ENCODE results near the gene NMD3. TPM values are rescaled to one million over a fixed set of nuclear protein-coding genes. Genes with fewer than 3 reads are reported as not detected.
A peak's percentile ranks its signal among the peaks of the same experiment; 100 is the strongest.

Gene NMD3
- polyA plus RNA-seq (2013, experiment 1 of 2; ENCODE audit: insufficient read length) = 46.4 TPM
- polyA plus RNA-seq (2013, experiment 2 of 2; ENCODE audit: insufficient read length) = 62.0 TPM

DNA sequence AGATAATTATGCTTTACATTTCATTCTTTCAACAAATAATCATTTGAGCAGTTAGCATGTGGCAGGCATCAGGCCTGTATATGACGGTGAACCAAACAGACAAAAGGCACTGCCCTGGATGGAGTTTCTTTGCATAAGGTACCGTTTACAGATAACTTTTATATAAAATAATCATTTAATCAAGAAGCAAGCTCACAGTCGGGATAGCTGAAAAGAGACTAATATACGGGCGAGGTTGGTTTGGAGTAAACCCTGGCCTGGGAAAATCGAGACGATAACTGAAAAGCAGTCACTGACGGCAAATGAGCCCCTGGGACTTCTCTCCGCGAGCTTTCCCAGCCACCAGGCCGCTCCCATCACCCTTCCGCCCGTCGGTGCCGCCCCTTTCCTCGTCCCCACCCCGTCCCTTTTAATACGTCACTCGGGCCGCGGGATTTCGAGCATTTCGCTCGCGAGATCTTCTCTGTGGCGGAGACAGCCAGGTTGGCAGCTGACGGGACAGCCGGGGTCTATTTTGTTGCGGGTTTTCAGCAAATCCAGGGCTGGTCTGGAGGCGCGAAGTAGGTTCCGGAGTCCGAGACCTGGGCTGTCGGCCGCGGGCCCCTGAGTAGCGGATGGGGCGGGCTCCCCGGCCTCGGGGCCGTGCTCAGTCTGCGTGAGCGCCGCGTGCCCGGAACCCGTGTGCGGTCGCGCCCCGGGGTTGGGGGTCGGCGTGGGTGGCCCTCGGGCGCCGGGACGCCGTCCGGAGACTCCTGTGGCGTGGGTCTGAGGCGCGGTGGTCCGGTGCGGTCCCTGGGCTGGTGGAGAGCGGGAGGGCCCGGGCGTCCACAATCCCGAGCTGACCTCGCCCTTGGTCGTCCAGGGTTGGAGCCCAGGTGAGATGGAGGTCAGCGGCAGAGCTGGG lies at the start of gene NMD3:
Gene NMD3 (plus strand): TSS at position 462 of the 904 bp plus-strand sequence. CDS start 703 bp downstream, outside the sequence.
- peak; percentile 96 for DNase-seq

DNA sequence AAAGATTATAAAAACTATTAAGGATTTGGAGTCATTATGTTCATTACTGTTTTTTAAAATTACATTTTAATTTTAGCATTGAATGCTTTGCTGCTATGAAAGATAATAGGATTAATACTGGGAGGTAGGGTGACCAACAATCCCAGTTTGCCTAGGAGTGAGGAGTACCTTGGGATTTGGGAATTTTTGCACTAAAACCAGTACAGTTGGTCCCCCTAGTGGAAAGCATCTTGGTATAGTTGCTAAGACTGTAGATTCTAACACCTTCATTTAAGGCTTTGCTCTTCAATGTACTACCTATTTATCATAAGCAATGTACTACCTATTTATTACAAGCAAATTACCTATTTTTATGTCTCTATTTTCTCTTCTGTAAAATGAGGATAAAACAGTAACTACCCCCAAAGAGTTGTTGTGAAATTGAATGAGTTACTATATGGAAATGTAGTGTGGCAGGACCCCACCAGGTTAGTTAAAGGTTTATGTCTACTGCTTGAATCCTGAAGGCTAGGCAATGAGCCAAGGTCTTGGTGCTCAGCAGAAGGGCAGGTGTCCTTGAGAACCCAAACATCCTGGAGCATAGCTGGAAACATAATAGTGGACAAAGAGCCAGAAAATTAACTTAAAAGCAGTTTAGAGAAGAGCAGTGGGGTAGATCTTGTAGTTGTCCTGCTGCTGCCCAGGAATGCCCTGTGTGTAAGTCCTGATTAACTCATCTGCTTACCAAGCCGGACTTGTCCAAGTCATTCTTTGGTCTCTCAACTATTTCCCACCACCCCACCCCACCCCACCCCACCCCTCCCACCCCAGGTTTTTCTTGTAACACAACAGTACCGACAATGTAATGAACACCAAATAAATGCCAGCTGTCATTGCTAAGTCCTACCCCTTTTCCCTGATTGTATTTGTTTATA lies 49.2 kb upstream of the NMD3 start:
- no peak for DNase-seq

DNA sequence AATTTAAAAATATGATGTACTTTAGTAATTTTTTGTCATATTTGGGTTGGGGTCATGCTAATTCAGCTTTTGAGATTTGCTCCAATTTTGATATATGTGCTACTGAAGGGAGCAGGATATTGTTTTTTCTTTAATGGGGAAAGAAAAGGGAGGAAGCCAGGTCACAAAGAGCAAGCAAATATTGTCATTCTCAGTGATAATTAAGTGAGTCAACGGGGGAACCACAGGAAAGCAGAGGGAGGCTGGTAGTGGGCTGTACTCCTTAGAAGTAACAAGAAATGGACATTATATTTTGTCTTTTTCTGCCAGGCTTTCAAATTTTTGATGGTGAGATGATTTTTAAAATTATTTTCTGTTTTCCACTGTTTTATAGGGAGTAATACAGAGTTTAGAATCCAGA lies 45.6 kb upstream of the NMD3 start:
- DNase-seq = no peak

DNA sequence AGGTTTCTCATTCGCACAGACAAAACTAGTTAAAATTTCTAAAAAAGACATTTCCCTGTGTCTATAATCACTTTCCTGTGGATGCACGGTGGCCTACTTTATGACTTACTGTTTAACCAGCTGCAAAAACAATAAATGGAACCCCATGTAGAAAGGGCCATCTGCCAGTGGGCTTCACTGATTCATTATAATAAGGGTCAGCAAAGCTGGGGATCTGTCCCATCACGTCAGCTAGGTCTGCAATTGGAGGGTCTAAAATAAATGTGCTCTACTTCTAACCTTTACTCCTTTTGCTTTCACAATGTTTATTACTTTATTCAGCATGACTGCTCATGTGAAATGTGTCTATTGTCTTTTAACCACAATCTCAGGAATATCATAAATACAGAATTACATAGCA lies 43.1 kb upstream of the NMD3 start:
- no peak for DNase-seq

DNA sequence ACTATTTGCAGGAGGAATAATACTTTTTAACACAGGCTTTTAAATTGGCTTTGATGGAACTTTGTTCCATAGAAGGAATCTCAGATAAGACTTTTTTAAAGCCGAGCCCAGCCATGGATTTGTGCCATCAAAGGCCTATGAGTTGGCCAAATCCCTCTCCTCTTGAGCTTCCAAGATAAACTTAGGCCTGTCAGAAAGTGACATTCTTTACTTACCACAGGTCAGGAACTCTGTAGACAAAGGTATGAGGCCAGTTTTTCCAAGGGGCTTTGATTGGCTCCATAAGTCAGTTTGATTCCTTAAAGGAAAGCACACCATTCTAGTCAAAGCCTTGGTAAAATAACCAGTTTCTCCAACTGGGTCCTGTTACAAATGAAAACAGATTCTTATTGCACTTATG lies 39.7 kb upstream of the NMD3 start:
- peak; percentile 7 for DNase-seq

DNA sequence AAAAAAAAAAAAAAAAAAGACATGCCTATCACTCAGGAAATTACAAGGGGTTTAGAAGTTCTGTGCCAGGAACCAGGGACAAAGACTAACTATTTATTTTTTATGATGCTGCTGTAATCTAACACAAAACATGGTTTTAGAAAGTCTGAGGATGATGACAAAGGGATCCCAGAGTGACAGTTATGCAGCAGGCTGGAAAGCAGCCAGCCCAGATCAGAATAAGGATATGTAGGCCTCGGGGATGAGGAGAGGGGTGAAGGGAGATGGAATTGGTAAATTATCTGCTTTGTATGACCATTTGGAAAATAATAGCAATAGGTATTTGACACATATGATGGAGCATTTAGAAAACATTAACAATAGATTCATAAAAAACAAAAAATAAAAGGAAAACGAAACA lies 34.1 kb upstream of the NMD3 start:
- no peak for DNase-seq

DNA sequence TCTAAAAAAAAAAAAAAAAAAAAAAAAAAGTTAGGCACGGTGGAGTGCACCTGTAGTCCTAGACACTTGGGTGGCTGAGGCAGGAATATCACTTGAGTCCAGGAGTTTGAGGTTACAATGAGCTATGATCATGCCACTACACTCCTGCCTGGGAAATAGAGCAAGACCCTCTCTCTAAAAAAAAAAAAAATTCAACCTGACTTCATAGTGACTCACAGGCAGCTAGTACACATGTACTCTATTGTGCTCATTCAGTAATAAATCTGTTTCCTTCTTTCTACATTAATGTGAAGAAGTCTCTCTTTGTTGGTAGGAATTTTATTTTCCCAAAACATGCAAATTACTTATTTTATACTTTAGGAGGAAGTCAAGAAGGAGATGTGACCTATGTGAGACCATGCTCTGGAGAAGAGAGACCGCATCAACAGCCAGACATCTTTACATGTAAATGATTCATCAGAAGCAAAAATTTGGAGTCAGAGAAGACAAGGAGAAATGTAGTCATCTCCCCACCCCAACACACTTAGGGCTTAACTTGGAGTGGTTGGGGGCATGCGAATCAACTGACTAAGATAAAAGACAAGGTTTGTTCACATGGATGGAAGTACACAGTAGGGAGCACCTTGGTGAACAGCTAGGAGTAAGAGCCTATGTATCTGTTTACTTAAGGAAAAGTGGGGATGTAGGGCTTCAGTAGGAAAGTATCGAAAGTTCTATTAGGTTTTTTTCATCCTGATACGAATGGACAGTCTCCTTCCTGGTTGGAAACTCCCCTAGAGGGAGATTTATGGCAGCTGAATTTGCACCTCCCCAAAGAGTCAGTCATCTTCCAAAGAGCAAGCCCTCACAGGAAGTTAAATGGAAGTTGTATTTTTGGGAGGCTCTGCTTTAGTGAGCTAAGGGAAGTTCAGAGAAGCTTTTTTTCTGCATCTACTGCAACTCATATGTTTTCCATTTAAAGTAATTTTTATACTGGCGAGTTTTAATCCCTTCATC lies 23.0 kb upstream of the NMD3 start:
- DNase-seq = no peak

DNA sequence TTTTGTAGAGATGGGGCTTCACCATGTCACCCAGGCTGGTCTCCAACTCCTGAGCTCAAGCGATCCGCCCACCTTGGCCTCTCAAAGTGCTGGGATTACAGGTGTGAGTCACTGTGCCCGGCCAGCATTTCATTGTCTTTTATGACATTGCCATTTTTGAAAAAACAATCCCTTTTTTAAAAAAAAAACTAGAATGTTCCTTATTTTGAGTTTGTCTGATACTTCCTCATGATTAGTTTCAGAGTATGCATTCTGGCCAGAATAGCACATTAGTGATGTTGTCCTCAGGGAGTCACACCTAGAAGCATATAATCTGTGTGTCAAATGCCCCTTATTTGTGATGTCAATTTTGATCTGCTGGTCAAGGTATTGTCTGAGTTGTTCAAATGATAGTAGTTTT lies 21.2 kb upstream of the NMD3 start:
- no peak for DNase-seq

DNA sequence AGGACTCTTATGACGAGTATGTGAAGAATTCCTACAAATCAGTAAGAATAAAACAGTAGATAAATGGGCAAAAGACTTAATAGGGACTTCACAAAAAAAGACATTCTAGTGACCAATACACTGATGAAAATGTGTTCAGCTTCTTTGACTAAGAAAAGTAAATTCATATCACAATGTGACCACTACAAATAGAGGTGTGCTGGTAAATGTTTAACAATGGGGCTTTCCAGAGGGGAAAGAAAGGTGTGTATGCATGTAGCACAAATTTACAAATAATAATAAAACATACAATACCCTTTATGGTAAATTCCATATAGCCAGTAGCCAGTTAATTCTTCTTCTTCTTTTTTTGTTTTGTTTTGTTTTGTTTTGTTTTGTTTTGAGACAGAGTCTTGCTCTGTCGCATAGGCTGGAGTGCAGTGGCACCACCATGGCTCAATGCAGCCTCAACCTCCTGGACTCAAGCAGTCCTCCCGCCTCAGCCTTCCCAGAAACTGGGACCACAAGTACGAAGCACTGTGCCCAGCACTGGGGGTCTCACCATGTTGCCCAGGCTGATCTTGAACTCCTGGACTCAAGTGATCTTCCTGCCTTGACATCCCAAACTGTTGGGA lies 17.5 kb upstream of the NMD3 start:
- DNase-seq = no peak

DNA sequence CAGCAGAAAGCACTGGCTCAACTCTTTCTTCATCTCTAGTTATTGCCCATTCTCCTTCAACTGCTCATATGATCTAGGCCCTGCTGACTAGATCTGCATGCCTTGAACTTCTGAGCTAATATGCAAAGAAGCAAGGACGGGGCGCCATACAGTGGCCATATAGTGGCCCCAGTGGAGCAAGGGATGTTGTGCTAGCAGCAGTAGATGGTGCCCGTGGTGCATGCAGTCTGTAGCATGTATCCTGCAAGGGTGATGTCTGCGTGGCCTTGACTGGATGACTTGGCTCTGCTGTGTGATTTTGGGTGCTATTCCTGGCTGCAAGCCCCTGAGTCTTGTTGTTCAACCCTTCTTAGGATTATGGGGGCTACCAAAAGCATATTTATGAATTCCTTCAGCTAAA lies 12.2 kb upstream of the NMD3 start:
- no peak for DNase-seq

DNA sequence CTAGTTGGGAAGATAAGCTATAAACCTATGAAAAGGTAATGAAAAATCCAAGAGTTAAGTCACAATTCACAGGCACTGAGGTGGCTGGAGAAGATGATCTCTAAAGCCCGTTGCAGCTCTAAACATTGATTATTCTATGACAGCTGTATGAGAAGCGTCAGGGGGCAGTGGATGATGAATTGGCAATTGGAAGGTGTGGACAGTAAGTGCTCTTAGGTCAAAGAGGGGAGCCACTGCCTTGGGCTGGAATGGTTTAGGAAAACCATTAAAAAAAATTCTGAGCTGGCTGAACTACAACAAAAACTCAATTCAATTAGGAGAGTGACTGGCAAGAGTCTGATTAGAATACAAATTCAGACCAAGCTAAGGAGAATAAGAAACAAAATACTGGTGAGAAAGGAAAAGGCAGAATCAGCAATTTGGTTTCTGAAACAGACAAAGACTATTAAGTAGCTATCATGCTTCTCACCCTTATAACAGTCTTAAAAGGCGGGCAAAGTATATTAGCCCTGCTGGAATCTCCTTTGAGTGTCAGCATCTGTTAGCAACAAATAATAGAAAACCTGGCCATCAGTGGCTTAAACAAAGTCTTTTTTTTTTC lies 8.8 kb upstream of the NMD3 start:
- no peak for DNase-seq

DNA sequence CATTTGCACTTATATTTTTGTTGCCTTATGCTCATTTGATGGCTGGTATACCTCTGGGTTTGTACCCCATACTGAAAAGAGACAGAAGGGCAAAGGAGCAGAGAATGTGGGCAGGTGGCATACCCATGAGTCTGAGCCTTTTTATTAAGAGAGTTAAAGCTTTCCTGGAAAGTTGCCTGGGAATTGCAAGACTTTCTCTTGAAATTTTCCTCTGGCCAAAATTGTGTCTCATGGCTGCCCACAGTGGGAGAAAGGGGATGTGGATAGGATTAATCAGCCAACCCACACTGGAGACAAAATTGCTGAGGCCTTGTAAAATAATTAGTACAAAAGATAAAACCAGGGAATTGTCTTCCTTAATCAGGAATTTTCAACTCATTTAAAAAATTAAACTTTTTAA lies 8.2 kb upstream of the NMD3 start:
- no peak for DNase-seq

DNA sequence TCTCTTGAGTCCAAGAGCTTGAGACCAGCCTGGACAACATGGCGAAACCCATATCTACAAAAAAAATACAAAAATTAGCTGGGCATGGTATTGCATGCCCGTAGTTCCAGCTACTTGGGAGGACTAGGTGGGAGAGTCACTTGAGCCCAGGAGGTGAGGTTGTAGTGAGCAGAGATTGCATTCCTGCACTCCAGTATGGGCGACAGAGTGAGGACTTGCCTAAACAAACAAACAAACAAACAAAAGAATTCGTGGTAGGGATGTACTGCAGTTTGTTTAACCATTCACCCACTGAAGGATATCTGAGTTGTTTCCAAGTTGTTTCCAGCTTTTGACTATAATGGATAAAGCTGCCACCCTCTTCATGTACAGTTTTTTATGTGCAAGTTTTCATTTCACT lies 7.5 kb upstream of the NMD3 start:
- no peak for DNase-seq

DNA sequence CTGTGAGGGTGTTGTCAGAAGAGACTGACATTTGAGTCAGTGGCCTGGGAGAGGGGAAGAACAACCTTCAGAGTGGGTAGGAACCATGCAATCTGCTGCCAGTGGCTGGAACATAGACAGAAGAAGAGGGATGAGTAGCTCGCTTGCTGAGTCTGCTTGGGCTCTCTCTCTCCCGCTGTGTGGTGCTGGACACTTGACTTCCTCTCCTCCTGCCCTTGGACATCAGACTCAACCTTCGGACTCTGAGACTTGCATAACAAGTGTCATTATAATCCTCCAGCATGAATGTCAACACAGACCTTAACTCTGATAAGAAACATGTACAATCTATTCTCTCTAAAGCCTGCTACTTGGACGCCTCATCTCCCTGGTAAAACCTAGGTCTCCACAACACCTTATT lies 5.9 kb upstream of the NMD3 start:
- DNase-seq = no peak

DNA sequence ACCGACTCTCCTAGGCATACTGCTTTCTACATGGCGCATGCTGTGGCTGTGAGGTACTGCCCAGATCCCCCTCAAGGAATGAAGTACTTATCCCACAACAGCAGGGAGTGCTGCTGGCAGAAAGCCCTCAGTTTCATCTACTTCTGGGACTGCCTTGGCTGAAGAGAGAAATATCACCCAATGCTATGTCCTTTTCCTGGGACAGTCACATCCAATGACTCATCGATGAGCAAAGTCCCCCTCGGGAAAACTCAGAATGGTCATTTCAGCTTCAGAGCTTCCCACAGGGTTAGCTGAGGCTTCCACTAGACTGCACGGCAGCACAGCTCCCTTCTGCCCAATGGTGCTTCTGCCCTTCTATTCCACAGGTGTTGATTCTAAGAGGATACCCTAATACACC lies 3.6 kb upstream of the NMD3 start:
- peak; percentile 93 for DNase-seq

DNA sequence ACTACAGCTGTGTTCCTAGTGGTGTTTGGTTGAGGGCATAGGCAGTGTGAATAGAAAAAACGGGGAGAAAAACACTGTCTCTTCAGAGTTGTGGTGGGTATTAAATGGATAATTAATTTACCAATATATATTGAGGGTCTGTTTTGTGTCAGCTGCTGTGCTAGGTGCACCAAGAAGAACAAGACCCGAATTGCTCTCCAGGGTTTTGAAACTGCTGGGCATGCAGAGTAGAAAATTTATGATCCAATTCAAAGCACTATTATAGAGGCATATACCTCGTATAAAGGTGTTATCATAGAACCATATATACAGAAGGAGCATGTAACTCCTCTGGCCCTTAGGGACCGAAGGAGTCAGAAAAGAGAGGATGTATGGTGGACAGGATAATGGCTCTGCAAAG lies 1.6 kb upstream of the NMD3 start:
- no peak for DNase-seq

DNA sequence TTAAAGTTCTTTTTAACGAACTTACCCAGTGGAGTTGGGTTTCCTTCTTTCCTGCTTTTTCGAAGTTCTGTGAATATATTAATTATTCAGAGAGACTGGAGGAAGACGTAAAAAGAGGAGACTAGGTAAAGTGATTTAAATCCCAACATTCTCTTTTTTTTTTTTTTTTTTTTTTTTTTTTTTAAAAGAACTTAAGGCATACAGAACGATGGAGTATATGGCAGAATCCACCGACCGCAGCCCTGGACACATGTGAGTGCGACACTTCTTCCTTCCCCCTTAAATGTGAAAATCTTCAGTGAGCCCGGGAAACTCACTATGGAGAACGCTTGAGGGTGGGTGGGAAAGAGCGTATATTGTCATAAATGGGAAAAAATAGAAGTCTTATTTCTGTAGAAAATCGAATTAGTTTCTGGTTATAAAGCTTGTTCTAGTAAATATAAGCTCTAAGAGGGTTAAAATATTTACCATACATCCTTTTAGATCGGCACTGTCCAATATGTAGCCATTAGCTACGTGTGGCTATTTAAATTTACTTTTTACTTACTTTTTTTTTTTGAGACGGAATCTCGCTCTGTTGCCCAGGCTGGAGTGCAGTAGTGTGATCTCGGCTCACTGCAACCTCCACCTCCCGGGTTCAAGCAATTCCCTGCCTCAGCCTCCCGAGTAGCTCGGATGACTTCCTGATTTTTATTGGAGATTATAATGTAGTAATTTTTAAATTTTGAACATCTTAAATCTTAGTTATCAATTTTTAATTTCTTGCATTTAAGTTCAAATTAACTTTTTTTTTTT lies 892 bp downstream of the NMD3 start:
- DNase-seq = peak; percentile 47

DNA sequence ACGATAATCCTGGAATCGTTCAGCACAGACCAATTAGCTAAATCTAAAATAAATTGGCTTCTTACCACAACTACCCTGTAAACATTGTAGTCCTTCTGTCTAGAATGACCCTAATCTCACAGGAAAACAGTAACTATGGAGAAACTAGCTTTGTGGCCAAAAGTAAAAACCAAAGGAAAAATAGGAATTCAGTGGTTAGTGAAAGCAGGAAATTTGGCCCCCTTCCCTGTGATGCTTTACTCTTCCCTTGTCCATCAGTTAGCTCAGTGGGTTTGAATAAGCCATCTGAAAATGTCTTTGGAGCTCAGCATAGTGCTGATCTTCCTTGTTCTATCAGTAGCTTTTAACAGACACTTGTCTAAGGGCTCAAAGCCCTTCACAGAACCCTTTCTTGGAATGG lies 1.6 kb downstream of the NMD3 start:
- DNase-seq = peak; percentile 27

DNA sequence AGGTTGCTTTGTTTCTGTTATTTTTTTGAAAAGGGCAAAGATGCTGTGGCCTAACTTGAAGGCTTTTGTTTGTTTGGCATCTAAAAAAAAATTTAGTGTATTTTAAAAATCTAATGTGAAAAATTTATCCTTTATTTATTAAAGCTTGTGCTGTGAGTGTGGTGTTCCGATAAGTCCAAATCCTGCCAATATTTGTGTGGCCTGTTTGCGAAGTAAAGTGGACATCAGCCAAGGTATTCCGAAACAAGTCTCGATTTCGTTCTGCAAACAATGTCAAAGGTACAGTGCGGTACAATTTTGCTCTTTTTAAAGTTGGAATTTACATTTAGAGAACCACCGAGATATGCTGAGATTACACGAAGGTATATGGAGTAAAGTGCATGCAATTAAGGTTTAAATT lies 3.7 kb downstream of the NMD3 start:
- DNase-seq = no peak

DNA sequence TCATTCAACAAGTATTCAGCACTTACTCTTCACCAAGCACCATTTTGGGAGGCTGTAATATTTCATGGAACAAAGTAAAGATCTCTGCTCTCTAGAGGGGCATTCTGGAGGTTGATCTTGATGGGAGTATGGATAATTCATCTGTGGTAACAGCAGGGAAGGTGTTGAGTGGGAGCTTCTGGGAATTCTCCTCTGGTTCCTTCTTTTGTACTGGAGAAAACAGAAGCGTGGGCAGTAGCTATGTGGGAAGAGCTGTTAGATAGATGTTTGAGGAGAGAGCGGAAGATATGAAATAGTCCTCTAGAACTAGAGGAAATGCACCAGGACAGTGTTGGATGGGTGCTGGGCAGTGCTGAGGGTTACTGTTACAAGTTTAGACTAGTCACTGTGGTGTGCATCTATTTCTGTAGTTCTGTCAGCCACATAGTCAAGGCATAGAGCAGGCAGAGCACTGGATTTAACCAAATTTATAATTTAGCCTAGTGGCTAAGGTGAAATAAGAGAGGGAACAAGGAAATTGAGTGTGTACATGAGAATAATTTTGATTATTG lies 9.6 kb downstream of the NMD3 start:
- no peak for DNase-seq
